Astrocyte of the spinal cord (primary cell): ENCODE measurements around the gene ARHGAP22.

Experiments
- DNase-seq: peaks from one replicate; pipeline ENCODE4 v3.0.0; 2011; ENCODE audit warnings: low read depth, low spot score
- H3K4me3 ChIP-seq: 2 replicates; pipeline ENCODE4 v1.5.1; 2011; ENCODE audit warnings: low read depth, mild to moderate bottlenecking, low read length, moderate library complexity
- in situ Hi-C: cut with HindIII; loops from 2 replicates; pipeline ENCODE4 v1.10.0; 2017; ENCODE audit warnings: low sequenced_read_pairs
- TF ChIP-seq, protein P1 (sequence below): IDR thresholded peaks from 2 replicates; pipeline ENCODE4 v1.5.1; 2012; ENCODE audit warnings: low read depth, mild to moderate bottlenecking, low read length, inconsistent platforms

The ARHGAP22 gene

DNA sequence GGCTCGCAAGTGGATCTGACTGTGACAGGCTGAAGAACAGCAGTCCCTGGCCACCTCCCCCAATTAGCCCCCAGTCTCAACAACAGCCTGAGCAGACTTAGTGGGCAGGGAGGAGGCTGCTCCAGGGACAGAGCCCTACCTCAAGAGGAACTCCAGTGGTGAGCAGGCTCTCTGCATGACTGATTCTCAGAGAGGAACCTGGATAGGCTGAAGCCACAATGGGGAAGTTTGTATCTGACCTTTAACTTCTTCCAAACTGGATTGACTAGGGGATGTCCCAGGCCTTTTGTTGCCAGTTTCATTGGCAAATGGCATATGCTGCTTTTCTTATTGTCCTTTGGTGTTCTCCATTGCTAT lies 93.0 kb downstream of the ARHGAP22 start:
- H3K4me3 ChIP-seq: no peak overlapping the region
- TF ChIP-seq, protein P1, sequence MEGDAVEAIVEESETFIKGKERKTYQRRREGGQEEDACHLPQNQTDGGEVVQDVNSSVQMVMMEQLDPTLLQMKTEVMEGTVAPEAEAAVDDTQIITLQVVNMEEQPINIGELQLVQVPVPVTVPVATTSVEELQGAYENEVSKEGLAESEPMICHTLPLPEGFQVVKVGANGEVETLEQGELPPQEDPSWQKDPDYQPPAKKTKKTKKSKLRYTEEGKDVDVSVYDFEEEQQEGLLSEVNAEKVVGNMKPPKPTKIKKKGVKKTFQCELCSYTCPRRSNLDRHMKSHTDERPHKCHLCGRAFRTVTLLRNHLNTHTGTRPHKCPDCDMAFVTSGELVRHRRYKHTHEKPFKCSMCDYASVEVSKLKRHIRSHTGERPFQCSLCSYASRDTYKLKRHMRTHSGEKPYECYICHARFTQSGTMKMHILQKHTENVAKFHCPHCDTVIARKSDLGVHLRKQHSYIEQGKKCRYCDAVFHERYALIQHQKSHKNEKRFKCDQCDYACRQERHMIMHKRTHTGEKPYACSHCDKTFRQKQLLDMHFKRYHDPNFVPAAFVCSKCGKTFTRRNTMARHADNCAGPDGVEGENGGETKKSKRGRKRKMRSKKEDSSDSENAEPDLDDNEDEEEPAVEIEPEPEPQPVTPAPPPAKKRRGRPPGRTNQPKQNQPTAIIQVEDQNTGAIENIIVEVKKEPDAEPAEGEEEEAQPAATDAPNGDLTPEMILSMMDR: no peak
- in situ Hi-C loops: no loop called here
- DNase-seq: no peak

DNA sequence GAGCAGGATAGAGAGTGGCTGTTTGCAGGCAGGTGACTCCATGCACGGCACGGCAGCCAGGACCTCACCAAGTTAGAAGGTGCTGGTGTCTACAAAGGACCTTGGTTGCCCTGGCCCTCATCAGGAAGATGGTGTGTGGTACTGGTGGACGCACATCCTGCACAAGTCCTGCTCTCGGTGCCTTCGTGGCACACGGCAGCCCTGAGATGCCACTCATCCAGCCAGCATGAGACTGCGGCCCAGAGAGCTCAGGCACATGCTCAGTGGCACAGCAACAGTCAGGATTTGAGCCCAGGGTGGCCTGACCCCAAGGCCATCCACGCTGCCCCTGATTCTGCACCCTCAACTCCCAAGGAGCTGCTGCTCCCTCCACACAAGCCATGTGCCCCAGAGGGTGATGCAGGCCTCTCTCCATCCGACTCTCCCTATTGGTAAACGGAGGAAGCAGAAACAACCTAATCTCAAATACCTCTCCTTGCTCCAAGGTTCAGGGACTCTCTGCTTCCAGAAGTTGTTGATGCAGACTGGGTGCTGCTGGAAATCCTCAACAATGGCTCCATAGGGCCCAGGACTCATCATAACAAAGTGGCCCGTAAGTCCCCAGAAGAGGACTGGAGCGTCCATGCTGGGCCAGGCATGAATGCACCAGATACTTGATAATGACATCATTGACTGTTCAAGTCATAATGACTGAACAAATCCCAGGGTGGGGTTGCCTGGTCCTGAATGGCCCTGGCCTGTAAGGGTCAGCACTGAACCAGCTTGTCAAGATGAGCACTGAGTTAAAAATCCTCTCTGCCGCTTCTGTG lies 93.6 kb downstream of the ARHGAP22 start:
- DNase-seq: no peak
- TF ChIP-seq, protein P1: no peak
- in situ Hi-C loops: no loop called here
- H3K4me3 ChIP-seq: no peak overlapping the region

DNA sequence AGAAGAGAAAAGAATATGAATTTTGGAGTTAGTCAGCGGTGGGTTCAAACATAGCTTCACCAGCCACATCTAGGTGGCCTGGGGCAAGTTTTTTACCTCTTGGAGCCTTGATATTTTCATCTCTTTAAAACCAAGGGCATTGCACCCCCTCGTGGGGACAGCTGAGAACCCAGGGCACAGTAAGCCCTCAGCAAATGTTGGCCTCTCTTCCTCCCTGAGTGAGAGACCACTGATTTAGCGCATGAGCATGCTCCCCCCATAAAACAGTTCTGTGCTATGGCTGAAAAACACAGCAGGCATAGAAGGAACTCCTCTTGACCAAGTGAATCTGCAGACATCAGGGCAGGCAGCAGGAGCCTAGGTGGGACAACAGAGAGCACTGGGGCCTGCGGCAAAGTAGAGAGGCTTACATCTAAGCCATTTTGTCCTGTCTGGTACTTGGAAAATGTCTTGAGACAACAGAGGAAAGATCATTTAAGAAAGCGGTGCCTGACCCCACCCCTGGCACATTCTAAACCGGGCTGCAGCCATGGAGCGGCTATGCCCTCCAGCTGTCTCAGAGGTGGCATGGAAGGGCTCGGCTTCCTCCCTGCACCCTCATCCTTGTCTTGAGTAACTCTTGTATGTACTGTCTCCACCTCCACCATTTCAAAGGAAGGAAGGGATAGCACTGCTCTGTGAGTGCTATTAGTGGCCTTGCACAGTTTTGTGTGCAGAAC lies 94.7 kb downstream of the ARHGAP22 start:
- in situ Hi-C loops: no loop called here
- H3K4me3 ChIP-seq: no peak overlapping the region
- TF ChIP-seq, protein P1: peak; percentile 37
- no peak for DNase-seq

DNA sequence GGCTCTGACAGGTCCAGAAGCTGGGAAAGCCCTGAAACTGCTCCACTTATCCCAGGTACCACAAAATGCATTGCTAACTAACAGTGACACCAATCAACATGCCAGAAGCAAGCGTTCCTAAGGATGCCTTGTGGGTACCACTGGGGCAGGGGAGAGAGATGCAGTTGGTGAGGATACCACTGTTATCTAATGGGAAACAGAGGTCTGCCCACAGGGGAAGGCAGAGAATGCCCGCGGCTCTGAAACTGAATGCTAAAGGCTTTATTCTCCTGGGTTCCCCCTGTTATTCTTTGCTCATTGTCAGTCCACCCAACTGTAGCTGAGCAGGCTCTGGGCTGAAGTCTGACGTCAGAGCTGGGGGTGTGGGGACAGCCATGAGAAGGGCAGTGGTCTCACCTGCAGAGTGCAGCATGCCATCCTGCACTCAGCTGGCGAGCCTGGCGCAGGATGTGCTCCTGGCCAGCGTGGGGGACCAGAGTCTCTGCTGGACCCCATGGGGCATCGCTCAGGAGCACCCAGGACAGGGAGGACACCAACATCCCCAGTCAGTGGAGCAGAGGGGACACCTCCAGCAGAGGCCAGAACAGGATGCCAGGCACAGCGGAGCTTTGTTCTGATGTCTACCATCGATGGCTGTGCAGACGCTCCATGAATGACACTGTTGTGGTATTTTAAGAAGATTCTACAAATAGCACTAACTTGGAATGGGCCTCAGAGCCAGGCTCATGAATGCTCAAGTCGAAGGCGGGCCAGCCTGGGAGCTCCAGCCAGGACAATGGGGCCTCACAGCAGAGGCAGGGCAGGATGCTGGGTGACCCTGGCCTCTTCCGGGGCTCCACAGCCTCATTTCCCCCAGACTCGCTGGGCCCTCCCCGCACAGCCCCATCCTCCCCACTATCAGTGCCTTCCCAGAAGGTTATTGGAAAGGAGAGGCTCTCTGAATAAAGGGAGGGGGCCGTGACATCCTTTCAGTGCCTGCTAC lies 95.8 kb downstream of the ARHGAP22 start:
- no peak overlapping the region for H3K4me3 ChIP-seq
- in situ Hi-C loops: no loop called here
- TF ChIP-seq, protein P1: no peak
- no peak for DNase-seq

DNA sequence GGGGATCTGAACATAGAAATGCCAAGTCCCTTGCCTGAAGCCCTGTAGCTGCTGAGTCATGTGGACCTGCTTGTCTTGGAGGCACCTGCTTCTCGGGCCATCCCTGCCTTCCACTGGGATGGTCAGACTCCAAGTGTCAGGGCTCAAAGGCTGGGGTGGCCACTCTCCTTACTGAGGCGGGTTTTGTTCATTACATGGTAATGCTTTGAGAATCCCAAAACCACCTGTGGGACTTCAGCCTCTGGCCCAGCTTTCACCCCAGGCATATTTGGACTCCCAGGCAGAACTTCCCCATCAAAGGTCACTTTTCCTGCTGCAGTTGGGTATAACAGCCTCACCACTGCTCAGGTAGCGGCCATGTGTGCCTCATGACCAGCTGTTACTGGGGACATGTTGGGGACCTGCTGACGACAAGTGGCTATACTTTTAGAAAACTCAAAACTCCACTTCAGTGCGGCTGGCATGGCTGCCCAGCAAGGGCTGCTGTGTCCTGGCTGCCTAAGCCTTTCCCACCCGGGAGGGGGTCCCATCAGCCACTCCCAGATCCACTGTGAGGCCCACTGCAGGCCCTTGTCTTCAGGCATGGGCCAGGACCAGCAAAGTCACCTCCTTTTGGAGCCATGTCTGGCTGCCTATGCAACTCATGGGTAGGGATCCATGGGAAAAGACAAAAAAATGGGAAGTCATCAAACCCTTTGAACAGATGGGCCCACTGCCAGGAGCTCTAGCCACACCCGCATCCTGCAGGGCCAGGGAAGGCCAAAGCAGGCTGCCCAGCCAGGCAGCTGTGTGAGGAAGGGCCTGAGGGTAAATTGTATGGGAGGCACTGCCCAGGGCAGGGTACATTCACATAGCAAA lies 96.7 kb downstream of the ARHGAP22 start:
- no peak overlapping the region for H3K4me3 ChIP-seq
- DNase-seq: no peak
- in situ Hi-C loops: no loop called here
- TF ChIP-seq, protein P1: no peak
